Measurements from ENCODE around the gene NEDD4L. TPM values are rescaled to one million over a fixed set of nuclear protein-coding genes. Genes with fewer than 3 reads are reported as not detected.

The NEDD4L gene
- total and polyA plus RNA-seq, 10 of the 15 experiments (the other 5 are each of a cell fraction or from before 2014, with no cell fraction given), result 7.4 to 24.0 (median 17.7) TPM

- no peak overlapping the region for H3K4me3 ChIP-seq
- H3K36me3 ChIP-seq (ENCODE audit: control insufficient read depth in 2 of 2, insufficient read depth in 2 of 2, low read length in 1 of 2), result no peaks in the 10 kb centered on the region
- TF ChIP-seq POLR2AphosphoS5 (IDR thresholded peaks at IDR 0.05; ENCODE audit: low read length), result no peak
- no peak overlapping the region for H3K9ac ChIP-seq (ENCODE audit: control insufficient read depth, insufficient read depth, low read length)
- FAIRE-seq (no peak), ATAC-seq (no peak), DNase-seq (ENCODE audit: low read depth, low spot score) (no peak)
- no peak overlapping the region for H3K27ac ChIP-seq (ENCODE audit: control insufficient read depth, insufficient read depth)
- BruUV-seq (replicated peaks), result no TSS peak
- WGBS (ENCODE audit: insufficient coverage, insufficient replicate concordance, low lambda C conversion rate, missing lambda C conversion rate), result 81% methylated on average over 8 of the region's 8 CpGs
- peaks cover 25% of the 10 kb centered on the region for H3K4me1 ChIP-seq (ENCODE audit: control insufficient read depth, insufficient read depth, low read length)
- H3K4me2 ChIP-seq (ENCODE audit: control insufficient read depth, insufficient read depth), result no peak overlapping the region
- H2AFZ ChIP-seq (ENCODE audit: control insufficient read depth, low read depth, low read length), result no peak overlapping the region
- ChIA-PET POLR2A (interaction anchor here (0.5 to 2.2 kb wide), 2 partner anchors 11 to 648 kb away, joined by 3 to 4 read pairs; no protein-coding TSS in a partner anchor), CTCF (interaction anchor here (0.9 to 1.2 kb wide), 2 partner anchors 9 to 134 kb away, joined by 4 to 5 read pairs; no protein-coding TSS in a partner anchor), RAD21 (ENCODE audit: unreplicated experiment) (no interaction called here), SMC1A (ENCODE audit: uncharacterized antibody, unreplicated experiment) (interaction anchor here (1.4 to 1.7 kb wide), 2 partner anchors 22 to 120 kb away, joined by 3 to 6 read pairs; no protein-coding TSS in a partner anchor)
- in situ Hi-C loops (cut with MboI), result no loop called here
- no peaks in the 10 kb centered on the region for H3K79me2 ChIP-seq (ENCODE audit: control insufficient read depth, insufficient read depth, low read length)
- no peaks in the 10 kb centered on the region for H4K20me1 ChIP-seq (ENCODE audit: control insufficient read depth, insufficient read depth)
- H3K9me3 ChIP-seq (replicated peaks; ENCODE audit: control insufficient read depth, insufficient read depth, low read length), result no peaks in the 10 kb centered on the region
- H3K27me3 ChIP-seq (replicated peaks in 1 of 2; ENCODE audit: control insufficient read depth in 2 of 2, insufficient read depth in 2 of 2, low read length in 1 of 2), result no peaks in the 10 kb centered on the region
- intact Hi-C loops (cut with micrococcal nuclease; ENCODE audit: unreplicated experiment), result no loop called here
Measured at GRCh38 chr18:58315041-58315440, 271.0 kb downstream of the NEDD4L start.

GRCh38 chr18:58315739-58316215 is 271.8 kb downstream of the NEDD4L start:
- intact Hi-C loops (cut with micrococcal nuclease; ENCODE audit: unreplicated experiment), result no loop called here
- Histone ChIP-seq H3K9me3 (replicated peaks; ENCODE audit: control insufficient read depth, insufficient read depth, low read length) (no peaks in the 10 kb centered on the region), H3K4me2 (ENCODE audit: control insufficient read depth, insufficient read depth) (no peak overlapping the region), H3K4me1 (ENCODE audit: control insufficient read depth, insufficient read depth, low read length) (peaks cover 18% of the 10 kb centered on the region), H3K36me3 (ENCODE audit: control insufficient read depth in 2 of 2, insufficient read depth in 2 of 2, low read length in 1 of 2) (no peaks in the 10 kb centered on the region), H3K9ac (ENCODE audit: control insufficient read depth, insufficient read depth, low read length) (no peak overlapping the region), H3K27me3 (replicated peaks in 1 of 2; ENCODE audit: control insufficient read depth in 2 of 2, insufficient read depth in 2 of 2, low read length in 1 of 2) (no peaks in the 10 kb centered on the region), H4K20me1 (ENCODE audit: control insufficient read depth, insufficient read depth) (no peaks in the 10 kb centered on the region), H3K27ac (ENCODE audit: control insufficient read depth, insufficient read depth) (no peak overlapping the region), H2AFZ (ENCODE audit: control insufficient read depth, low read depth, low read length) (no peak overlapping the region), H3K4me3 (no peak overlapping the region), H3K79me2 (ENCODE audit: control insufficient read depth, insufficient read depth, low read length) (no peaks in the 10 kb centered on the region)
- FAIRE-seq (no peak), ATAC-seq (no peak), DNase-seq (ENCODE audit: low read depth, low spot score) (no peak)
- ChIA-PET CTCF (interaction anchor here (0.6 to 1.9 kb wide), 4 partner anchors 9 to 260 kb away, joined by 4 to 10 read pairs (median 5); no protein-coding TSS in a partner anchor), POLR2A (interaction anchor here (0.5 to 2.2 kb wide), 2 partner anchors 10 to 1687 kb away, joined by 3 to 4 read pairs; no protein-coding TSS in a partner anchor), SMC1A (ENCODE audit: uncharacterized antibody, unreplicated experiment) (interaction anchor here (1.4 to 1.6 kb wide), 2 partner anchors 7 to 23 kb away, joined by 3 read pairs; no protein-coding TSS in a partner anchor), RAD21 (ENCODE audit: unreplicated experiment) (no interaction called here)
- WGBS (ENCODE audit: insufficient coverage, insufficient replicate concordance, low lambda C conversion rate, missing lambda C conversion rate), result 77% methylated on average over 15 of the region's 15 CpGs
- BruUV-seq (replicated peaks), result no TSS peak
- in situ Hi-C loops (cut with MboI), result no loop called here
- TF ChIP-seq BMI1 (IDR thresholded peaks at IDR 0.05; ENCODE audit: borderline replicate concordance), result no peak
- TF ChIP-seq ATF3 (IDR thresholded peaks at IDR 0.05; ENCODE audit: borderline replicate concordance, extremely low read depth, low read depth, low read length), result no peak
- TF ChIP-seq RUNX3 (IDR thresholded peaks at IDR 0.05; ENCODE audit: low read length), result no peak
- no peak for TF ChIP-seq CHD1 (IDR thresholded peaks at IDR 0.05; ENCODE audit: low read depth, low read length)
- no peak for TF ChIP-seq ZNF687 (IDR thresholded peaks at IDR 0.05)
- TF ChIP-seq LARP7 (IDR thresholded peaks at IDR 0.05), result no peak
- TF ChIP-seq FOXK2 (IDR thresholded peaks at IDR 0.05), result no peak
- TF ChIP-seq DPF2 (IDR thresholded peaks at IDR 0.05), result no peak
- TF ChIP-seq STAT1 (conservative IDR thresholded peaks at IDR 0.05), result no peak
- no peak for TF ChIP-seq CHD2 (IDR thresholded peaks at IDR 0.05; ENCODE audit: borderline replicate concordance, low read depth, low read length)
- no peak for TF ChIP-seq USF2 (IDR thresholded peaks at IDR 0.05; ENCODE audit: borderline replicate concordance, low read depth, low read length)
- TF ChIP-seq MTA2 (IDR thresholded peaks at IDR 0.05; ENCODE audit: low read depth), result no peak
